Measurements from ENCODE around the gene ALPK3. TPM values are rescaled to one million over a fixed set of nuclear protein-coding genes. Genes with fewer than 3 reads are reported as not detected.

ALPK3 gene
- total RNA-seq, 1 experiment from 2014 or later, result 2.0 TPM

- Histone ChIP-seq H3K4me1 (ENCODE audit: control insufficient read depth in 1 of 2, insufficient read depth in 2 of 2, low read length in 2 of 2) (no peaks in the 10 kb centered on the region), H3K9ac (ENCODE audit: low read length) (no peak overlapping the region), H3K9me2 (ENCODE audit: insufficient read depth) (no peaks in the 10 kb centered on the region), H2AFZ (ENCODE audit: low read depth, low read length, poor library complexity, severe bottlenecking) (no peak overlapping the region), H3K79me2 (ENCODE audit: insufficient read depth, low read length) (no peaks in the 10 kb centered on the region), H3K27ac (ENCODE audit: low read depth, low read length) (no peak overlapping the region), H3K4me3 (replicated peaks in 1 of 2; ENCODE audit: low read depth in 1 of 2, low read length in 2 of 2) (no peak overlapping the region), H3K4me2 (ENCODE audit: low read length) (no peak overlapping the region), H4K20me1 (ENCODE audit: insufficient read depth) (no peaks in the 10 kb centered on the region), H3K36me3 (ENCODE audit: control insufficient read depth in 1 of 2, insufficient read depth in 2 of 2, low read length in 2 of 2) (no peaks in the 10 kb centered on the region), H3K27me3 (ENCODE audit: insufficient read depth, low read length) (no peaks in the 10 kb centered on the region), H3K9me3 (ENCODE audit: control insufficient read depth in 1 of 2, insufficient read depth in 1 of 2, low read depth in 1 of 2, low read length in 2 of 2) (no peaks in the 10 kb centered on the region)
- TF ChIP-seq, protein P1, sequence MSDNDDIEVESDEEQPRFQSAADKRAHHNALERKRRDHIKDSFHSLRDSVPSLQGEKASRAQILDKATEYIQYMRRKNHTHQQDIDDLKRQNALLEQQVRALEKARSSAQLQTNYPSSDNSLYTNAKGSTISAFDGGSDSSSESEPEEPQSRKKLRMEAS (IDR thresholded peaks at IDR 0.05), result no peak
- TF ChIP-seq EZH2 (IDR thresholded peaks at IDR 0.05), result no peak
- intact Hi-C loops (cut with micrococcal nuclease), result no loop called here
- ChIA-PET CTCF (no interaction called here), RAD21 (ENCODE audit: low non-redundant PET in 1 of 2, low total read pairs in 2 of 2, uncharacterized antibody in 2 of 2, unreplicated experiment in 2 of 2) (no interaction called here), POLR2A (no interaction called here)
- DNase-seq (ENCODE audit: low read depth, low spot score), result no peak
- no TSS peak for BruUV-seq (replicated peaks)
- ATAC-seq, result no peak
Measured at GRCh38 chr15:84885801-84886200, 68.6 kb downstream of the ALPK3 start.

DNA sequence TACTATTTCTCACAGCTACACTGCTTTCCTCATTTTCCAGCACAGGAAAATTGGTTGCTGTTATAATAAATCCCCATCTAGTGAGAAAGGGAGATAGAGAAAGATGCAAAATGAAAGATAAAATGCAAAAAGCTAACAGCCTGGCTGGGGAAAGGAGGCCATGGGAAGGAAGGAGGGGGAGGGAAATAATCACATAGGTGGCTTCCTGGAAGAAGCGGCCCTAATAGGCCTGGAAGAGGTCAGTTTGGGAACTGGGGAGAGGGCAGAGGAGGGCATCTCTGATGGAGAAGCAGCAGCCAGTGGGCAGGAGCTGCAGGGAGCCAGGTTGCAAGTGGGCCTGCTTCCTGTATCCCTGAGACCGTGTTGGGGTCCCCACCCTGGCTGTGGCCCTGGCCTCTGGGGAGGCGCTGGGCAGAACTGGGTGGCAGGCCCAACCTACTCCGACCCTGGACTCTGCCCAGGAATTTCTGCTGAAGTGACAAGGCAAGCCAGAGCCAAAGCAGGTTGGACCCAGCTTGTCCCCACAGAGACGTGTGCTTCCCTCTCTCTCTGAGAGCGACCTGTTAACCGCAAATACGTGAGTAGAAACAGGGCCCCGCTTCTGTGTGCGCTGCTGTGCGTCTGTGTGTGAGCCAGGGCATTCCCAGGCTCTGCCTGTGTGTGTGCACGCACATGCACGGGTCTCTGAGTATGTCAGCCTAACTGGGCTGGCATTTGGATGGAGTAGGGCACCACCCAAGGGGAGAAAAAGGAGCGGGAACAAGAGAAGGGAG lies 69.2 kb downstream of the ALPK3 start:
- ChIA-PET RAD21 (ENCODE audit: low non-redundant PET in 1 of 2, low total read pairs in 2 of 2, uncharacterized antibody in 2 of 2, unreplicated experiment in 2 of 2) (no interaction called here), POLR2A (no interaction called here), CTCF (no interaction called here)
- Histone ChIP-seq H3K4me3 (replicated peaks in 1 of 2; ENCODE audit: low read depth in 1 of 2, low read length in 2 of 2) (no peak overlapping the region), H3K27ac (ENCODE audit: low read depth, low read length) (no peak overlapping the region), H3K79me2 (ENCODE audit: insufficient read depth, low read length) (no peaks in the 10 kb centered on the region), H4K20me1 (ENCODE audit: insufficient read depth) (no peaks in the 10 kb centered on the region), H2AFZ (ENCODE audit: low read depth, low read length, poor library complexity, severe bottlenecking) (no peak overlapping the region), H3K4me2 (ENCODE audit: low read length) (no peak overlapping the region), H3K4me1 (ENCODE audit: control insufficient read depth in 1 of 2, insufficient read depth in 2 of 2, low read length in 2 of 2) (no peaks in the 10 kb centered on the region), H3K9ac (ENCODE audit: low read length) (no peak overlapping the region), H3K36me3 (ENCODE audit: control insufficient read depth in 1 of 2, insufficient read depth in 2 of 2, low read length in 2 of 2) (no peaks in the 10 kb centered on the region), H3K9me2 (ENCODE audit: insufficient read depth) (no peaks in the 10 kb centered on the region), H3K27me3 (ENCODE audit: insufficient read depth, low read length) (no peaks in the 10 kb centered on the region), H3K9me3 (ENCODE audit: control insufficient read depth in 1 of 2, insufficient read depth in 1 of 2, low read depth in 1 of 2, low read length in 2 of 2) (no peaks in the 10 kb centered on the region)
- ATAC-seq (no peak), DNase-seq (ENCODE audit: low read depth, low spot score) (no peak)
- BruUV-seq (replicated peaks), result no TSS peak
- intact Hi-C loops (cut with micrococcal nuclease), result no loop called here
- TF ChIP-seq SIN3A (IDR thresholded peaks at IDR 0.05; ENCODE audit: low read depth) (no peak), YY1 (IDR thresholded peaks at IDR 0.05; ENCODE audit: extremely low read depth, insufficient replicate concordance, low read depth, low read length) (no peak), CBX3 (IDR thresholded peaks at IDR 0.05; ENCODE audit: low read depth) (no peak)
